ENCODE measurements around the gene EXOC3.
"Not testable (repeated sequence)": the region's sequence is repeated elsewhere in the genome, so short reads cannot be mapped to it uniquely, and the experiment has no call there.

The EXOC3 gene

GRCh38 chr5:442335-443238 is at the start of gene EXOC3:
EXOC3 (plus strand) TSS chr5:443176; CDS start chr5:446206, 3,030 bp downstream.
- peak within 1 kb of the TSS; percentile 100 for H3K4me3 ChIP-seq (ENCODE audit: low read depth, low read length)
- in situ Hi-C loops (cut with HindIII; ENCODE audit: low sequenced_read_pairs) = no loop called here
- TF ChIP-seq CTCF (IDR thresholded peaks at IDR 0.05; ENCODE audit: low read depth, low read length, missing control alignments) = no peak
- no peak for DNase-seq (ENCODE audit: low read depth)

GRCh38 chr5:393846-394275 is 49.1 kb upstream of the EXOC3 start:
- H3K4me3 ChIP-seq (ENCODE audit: low read depth, low read length) = no peak overlapping the region
- no peak for DNase-seq (ENCODE audit: low read depth)
- TF ChIP-seq CTCF (IDR thresholded peaks at IDR 0.05; ENCODE audit: low read depth, low read length, missing control alignments) = no peak
- in situ Hi-C loops (cut with HindIII; ENCODE audit: low sequenced_read_pairs) = no loop called here

- DNase-seq (ENCODE audit: low read depth) = no peak
- H3K4me3 ChIP-seq (ENCODE audit: low read depth, low read length) = no peak overlapping the region
- no peak for TF ChIP-seq CTCF (IDR thresholded peaks at IDR 0.05; ENCODE audit: low read depth, low read length, missing control alignments)
- in situ Hi-C loops (cut with HindIII; ENCODE audit: low sequenced_read_pairs) = no loop called here
Measured at GRCh38 chr5:394671-395155, 48.3 kb upstream of the EXOC3 start.

- no peak for TF ChIP-seq CTCF (IDR thresholded peaks at IDR 0.05; ENCODE audit: low read depth, low read length, missing control alignments)
- no peak for DNase-seq (ENCODE audit: low read depth)
- H3K4me3 ChIP-seq (ENCODE audit: low read depth, low read length) = no peak overlapping the region
- in situ Hi-C loops (cut with HindIII; ENCODE audit: low sequenced_read_pairs) = no loop called here
Measured at GRCh38 chr5:395156-395920, 47.6 kb upstream of the EXOC3 start.

- in situ Hi-C loops (cut with HindIII; ENCODE audit: low sequenced_read_pairs) = no loop called here
- TF ChIP-seq CTCF (IDR thresholded peaks at IDR 0.05; ENCODE audit: low read depth, low read length, missing control alignments) = no peak
- DNase-seq (ENCODE audit: low read depth) = no peak
- no peak overlapping the region for H3K4me3 ChIP-seq (ENCODE audit: low read depth, low read length)
Measured at GRCh38 chr5:395921-396530, 47.0 kb upstream of the EXOC3 start.

- in situ Hi-C loops (cut with HindIII; ENCODE audit: low sequenced_read_pairs) = no loop called here
- H3K4me3 ChIP-seq (ENCODE audit: low read depth, low read length) = no peak overlapping the region
- no peak for TF ChIP-seq CTCF (IDR thresholded peaks at IDR 0.05; ENCODE audit: low read depth, low read length, missing control alignments)
- DNase-seq (ENCODE audit: low read depth) = no peak
Measured at GRCh38 chr5:396531-396961, 46.4 kb upstream of the EXOC3 start.

- in situ Hi-C loops (cut with HindIII; ENCODE audit: low sequenced_read_pairs); H3K4me3 ChIP-seq (ENCODE audit: low read depth, low read length); DNase-seq (ENCODE audit: low read depth): not testable (repeated sequence)
Measured at GRCh38 chr5:398141-398474, 44.9 kb upstream of the EXOC3 start.

All from astrocyte of the cerebellum (primary cell).